ENCODE results near the gene LONRF3. TPM values are rescaled to one million over a fixed set of nuclear protein-coding genes. Genes with fewer than 3 reads are reported as not detected.

The LONRF3 gene
- total and polyA plus RNA-seq, 4 donors = 2.0 to 26.7 (median 5.8) TPM

DNA sequence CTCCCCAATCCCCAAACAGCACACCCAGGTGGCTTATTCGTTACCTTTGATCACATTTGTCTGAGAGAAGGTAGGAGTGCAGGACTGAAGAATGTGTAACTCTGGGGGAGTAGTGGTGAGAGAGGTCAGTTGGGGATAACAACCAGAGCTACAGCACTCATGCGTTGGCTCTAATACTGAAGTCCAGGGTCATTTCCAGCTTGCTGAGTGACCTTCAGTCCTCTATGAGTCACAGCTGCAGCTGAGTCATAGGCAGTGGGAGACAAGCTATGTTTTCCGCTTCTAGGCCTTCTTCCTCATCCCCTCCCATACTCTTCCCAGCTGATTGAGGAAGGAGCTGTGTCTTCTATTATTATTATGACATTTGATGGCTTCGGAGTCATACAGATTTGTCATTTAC, 66.8 kb downstream of the LONRF3 start:
- Histone ChIP-seq H3K4me3 (ENCODE audit: low read depth in 1 of 3, low read length in 3 of 3) (no peak overlapping the region), H3K27me3 (ENCODE audit: control insufficient read depth in 4 of 4, insufficient read depth in 4 of 4, low read length in 3 of 4) (no peaks in the 10 kb centered on the region), H3K36me3 (ENCODE audit: control insufficient read depth in 4 of 4, insufficient read depth in 3 of 4, low read depth in 1 of 4, low read length in 3 of 4) (no peaks in the 10 kb centered on the region), H3K9me3 (ENCODE audit: control insufficient read depth in 4 of 4, low read length in 3 of 4) (no peaks in the 10 kb centered on the region), H3K4me1 (ENCODE audit: control insufficient read depth in 4 of 4, insufficient read depth in 4 of 4, low read length in 3 of 4) (peaks cover 0 to 3% (median 0%) of the 10 kb centered on the region in 4 donors), H3K27ac (ENCODE audit: low read depth in 1 of 2, low read length in 2 of 2) (peak overlapping the region; percentile 38 to 50), H3K9ac (ENCODE audit: low read depth in 1 of 2, low read length in 2 of 2) (no peak overlapping the region)
- WGBS = 40% methylated on average over 4 of the region's 4 CpGs
- DNase-seq (ENCODE audit: low spot score) = no peak
- TF ChIP-seq YY1 (IDR thresholded peaks at IDR 0.05) (no peak), RAD21 (IDR thresholded peaks at IDR 0.05) (no peak), NR2F2 (IDR thresholded peaks at IDR 0.05) (peak; percentile 75), RXRA (IDR thresholded peaks at IDR 0.05) (peak; percentile 82 to 95), HNF4A (conservative IDR thresholded peaks at IDR 0.05) (peak; percentile 69 to 82), TAF1 (conservative IDR thresholded peaks at IDR 0.05) (no peak), EGR1 (IDR thresholded peaks at IDR 0.05; ENCODE audit: low read depth in 2 of 2) (no peak), HNF4G (IDR thresholded peaks at IDR 0.05) (no peak), SP1 (IDR thresholded peaks at IDR 0.05) (peak; percentile 36), FOXA2 (IDR thresholded peaks at IDR 0.05) (no peak), FOXA1 (IDR thresholded peaks at IDR 0.05) (no peak), JUND (IDR thresholded peaks at IDR 0.05) (peak; percentile 95 to 99), GABPA (IDR thresholded peaks at IDR 0.05 in 1 of 2, conservative IDR thresholded peaks at IDR 0.05 in 1 of 2) (no peak)
- TF ChIP-seq, protein P1, sequence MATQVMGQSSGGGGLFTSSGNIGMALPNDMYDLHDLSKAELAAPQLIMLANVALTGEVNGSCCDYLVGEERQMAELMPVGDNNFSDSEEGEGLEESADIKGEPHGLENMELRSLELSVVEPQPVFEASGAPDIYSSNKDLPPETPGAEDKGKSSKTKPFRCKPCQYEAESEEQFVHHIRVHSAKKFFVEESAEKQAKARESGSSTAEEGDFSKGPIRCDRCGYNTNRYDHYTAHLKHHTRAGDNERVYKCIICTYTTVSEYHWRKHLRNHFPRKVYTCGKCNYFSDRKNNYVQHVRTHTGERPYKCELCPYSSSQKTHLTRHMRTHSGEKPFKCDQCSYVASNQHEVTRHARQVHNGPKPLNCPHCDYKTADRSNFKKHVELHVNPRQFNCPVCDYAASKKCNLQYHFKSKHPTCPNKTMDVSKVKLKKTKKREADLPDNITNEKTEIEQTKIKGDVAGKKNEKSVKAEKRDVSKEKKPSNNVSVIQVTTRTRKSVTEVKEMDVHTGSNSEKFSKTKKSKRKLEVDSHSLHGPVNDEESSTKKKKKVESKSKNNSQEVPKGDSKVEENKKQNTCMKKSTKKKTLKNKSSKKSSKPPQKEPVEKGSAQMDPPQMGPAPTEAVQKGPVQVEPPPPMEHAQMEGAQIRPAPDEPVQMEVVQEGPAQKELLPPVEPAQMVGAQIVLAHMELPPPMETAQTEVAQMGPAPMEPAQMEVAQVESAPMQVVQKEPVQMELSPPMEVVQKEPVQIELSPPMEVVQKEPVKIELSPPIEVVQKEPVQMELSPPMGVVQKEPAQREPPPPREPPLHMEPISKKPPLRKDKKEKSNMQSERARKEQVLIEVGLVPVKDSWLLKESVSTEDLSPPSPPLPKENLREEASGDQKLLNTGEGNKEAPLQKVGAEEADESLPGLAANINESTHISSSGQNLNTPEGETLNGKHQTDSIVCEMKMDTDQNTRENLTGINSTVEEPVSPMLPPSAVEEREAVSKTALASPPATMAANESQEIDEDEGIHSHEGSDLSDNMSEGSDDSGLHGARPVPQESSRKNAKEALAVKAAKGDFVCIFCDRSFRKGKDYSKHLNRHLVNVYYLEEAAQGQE (IDR thresholded peaks at IDR 0.05) = no peak
- TF ChIP-seq, protein P2, sequence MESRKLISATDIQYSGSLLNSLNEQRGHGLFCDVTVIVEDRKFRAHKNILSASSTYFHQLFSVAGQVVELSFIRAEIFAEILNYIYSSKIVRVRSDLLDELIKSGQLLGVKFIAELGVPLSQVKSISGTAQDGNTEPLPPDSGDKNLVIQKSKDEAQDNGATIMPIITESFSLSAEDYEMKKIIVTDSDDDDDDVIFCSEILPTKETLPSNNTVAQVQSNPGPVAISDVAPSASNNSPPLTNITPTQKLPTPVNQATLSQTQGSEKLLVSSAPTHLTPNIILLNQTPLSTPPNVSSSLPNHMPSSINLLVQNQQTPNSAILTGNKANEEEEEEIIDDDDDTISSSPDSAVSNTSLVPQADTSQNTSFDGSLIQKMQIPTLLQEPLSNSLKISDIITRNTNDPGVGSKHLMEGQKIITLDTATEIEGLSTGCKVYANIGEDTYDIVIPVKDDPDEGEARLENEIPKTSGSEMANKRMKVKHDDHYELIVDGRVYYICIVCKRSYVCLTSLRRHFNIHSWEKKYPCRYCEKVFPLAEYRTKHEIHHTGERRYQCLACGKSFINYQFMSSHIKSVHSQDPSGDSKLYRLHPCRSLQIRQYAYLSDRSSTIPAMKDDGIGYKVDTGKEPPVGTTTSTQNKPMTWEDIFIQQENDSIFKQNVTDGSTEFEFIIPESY (IDR thresholded peaks at IDR 0.05) = no peak
- TF ChIP-seq, protein P3, sequence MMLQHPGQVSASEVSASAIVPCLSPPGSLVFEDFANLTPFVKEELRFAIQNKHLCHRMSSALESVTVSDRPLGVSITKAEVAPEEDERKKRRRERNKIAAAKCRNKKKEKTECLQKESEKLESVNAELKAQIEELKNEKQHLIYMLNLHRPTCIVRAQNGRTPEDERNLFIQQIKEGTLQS (IDR thresholded peaks at IDR 0.05) = peak; percentile 66
- TF ChIP-seq, protein P4, sequence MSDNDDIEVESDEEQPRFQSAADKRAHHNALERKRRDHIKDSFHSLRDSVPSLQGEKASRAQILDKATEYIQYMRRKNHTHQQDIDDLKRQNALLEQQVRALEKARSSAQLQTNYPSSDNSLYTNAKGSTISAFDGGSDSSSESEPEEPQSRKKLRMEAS (IDR thresholded peaks at IDR 0.05) = no peak
- TF ChIP-seq, protein P5, sequence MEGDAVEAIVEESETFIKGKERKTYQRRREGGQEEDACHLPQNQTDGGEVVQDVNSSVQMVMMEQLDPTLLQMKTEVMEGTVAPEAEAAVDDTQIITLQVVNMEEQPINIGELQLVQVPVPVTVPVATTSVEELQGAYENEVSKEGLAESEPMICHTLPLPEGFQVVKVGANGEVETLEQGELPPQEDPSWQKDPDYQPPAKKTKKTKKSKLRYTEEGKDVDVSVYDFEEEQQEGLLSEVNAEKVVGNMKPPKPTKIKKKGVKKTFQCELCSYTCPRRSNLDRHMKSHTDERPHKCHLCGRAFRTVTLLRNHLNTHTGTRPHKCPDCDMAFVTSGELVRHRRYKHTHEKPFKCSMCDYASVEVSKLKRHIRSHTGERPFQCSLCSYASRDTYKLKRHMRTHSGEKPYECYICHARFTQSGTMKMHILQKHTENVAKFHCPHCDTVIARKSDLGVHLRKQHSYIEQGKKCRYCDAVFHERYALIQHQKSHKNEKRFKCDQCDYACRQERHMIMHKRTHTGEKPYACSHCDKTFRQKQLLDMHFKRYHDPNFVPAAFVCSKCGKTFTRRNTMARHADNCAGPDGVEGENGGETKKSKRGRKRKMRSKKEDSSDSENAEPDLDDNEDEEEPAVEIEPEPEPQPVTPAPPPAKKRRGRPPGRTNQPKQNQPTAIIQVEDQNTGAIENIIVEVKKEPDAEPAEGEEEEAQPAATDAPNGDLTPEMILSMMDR (IDR thresholded peaks at IDR 0.05; ENCODE audit: low read depth, low read length, missing input control) = no peak

Measured in liver (tissue), 9 donors.